ENCODE data around the gene ARID2. TPM values are rescaled to one million over a fixed set of nuclear protein-coding genes. Genes with fewer than 3 reads are reported as not detected.

ARID2 gene
- total and polyA plus RNA-seq, 7 donors = 2.8 to 17.1 (median 12.5) TPM

DNA sequence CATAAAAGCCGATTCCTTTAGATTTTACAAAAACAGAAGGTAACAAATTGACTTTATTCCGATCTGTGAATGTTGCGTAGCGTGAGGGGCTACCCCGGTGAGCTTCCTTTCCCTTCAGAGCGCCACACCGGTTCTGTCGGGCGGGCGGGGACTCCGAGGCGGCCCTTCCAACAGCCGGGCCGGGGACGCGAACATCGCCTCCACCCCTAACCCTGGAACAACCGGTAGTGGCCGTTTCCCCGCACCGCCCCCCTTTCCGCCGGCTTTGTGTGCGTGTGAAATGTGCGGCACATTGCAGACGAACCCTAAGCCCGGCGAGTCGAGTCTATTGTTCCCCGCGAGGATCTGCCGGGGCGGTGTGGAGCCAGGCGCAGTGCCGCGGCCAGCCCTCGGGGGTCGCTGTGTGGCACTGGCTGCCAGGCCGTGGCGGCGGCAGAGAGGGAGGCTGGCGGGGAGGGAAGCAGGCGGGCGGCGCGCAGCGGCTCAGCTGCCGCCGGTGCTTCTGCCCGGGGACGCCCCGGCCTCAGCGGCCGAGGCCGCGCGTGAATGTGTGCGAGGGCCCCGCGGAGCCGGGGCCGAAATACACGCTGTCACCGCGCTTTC is 775 bp upstream of the ARID2 start:
- WGBS, 3 donors = 0 to 1% (median 0%) methylated on average over 55 to 65 of the region's 65 CpGs
- intact Hi-C loops (cut with DNase I) = loop anchor here (5.0 to 10.0 kb wide), 8 partner anchors 56 to 514 kb away; partner anchors contain the start of genes ANO6 (in 1 of the 2) and SCAF11 (in 1 of the 2)
- ATAC-seq = peak; percentile 79 to 86 (median 83)

DNA sequence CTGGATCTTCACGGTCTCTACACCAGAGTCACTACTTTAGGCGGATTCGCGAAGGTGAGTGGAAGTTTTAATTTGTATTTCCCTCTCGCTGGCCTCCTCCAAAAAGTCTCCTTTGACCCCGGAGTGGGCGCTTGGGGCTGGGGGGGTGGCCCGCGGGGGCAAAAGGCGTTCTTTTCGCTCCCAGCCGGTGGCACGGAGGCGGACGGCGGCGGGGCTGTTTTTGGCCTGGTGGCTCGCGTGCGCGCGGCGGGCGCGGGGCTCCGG is 510 bp downstream of the ARID2 start:
- Histone ChIP-seq H3K27me3 (ENCODE audit: insufficient read depth in 3 of 3, low read length in 2 of 3) (no peaks in the 10 kb centered on the region), H3K36me3 (ENCODE audit: insufficient read depth in 1 of 2, low read depth in 1 of 2) (peaks cover 0 to 5% of the 10 kb centered on the region in 2 donors), H3K9me3 (no peaks in the 10 kb centered on the region), H3K4me1 (peaks cover 39% of the 10 kb centered on the region), H3K4me3 (peak overlapping the region; percentile 91), H3K27ac (peak overlapping the region; percentile 97)
- 0 to 1% (median 1%) methylated on average over 14 to 26 of the region's 26 CpGs for WGBS, 3 donors
- intact Hi-C loops (cut with DNase I) = no loop called here
- no peak for ATAC-seq
- no peak for TF ChIP-seq CTCF (IDR thresholded peaks at IDR 0.05)
- DNase-seq = peak in 1 of 2 donors; percentile 70

More for the DNA sequence above, 775 bp upstream of the ARID2 start:
- DNase-seq = peak; percentile 96 to 98
- H3K9me3 ChIP-seq = no peaks in the 10 kb centered on the region
- H3K27me3 ChIP-seq (ENCODE audit: insufficient read depth in 3 of 3, low read length in 2 of 3) = no peaks in the 10 kb centered on the region
- H3K4me1 ChIP-seq = peaks cover 45% of the 10 kb centered on the region
- peak overlapping the region; percentile 97 for H3K27ac ChIP-seq
- H3K4me3 ChIP-seq = peak overlapping the region; percentile 91
- peaks cover 0 to 5% of the 10 kb centered on the region in 2 donors for H3K36me3 ChIP-seq (ENCODE audit: insufficient read depth in 1 of 2, low read depth in 1 of 2)
- TF ChIP-seq CTCF (IDR thresholded peaks at IDR 0.05) = peak; percentile 91

- no peaks in the 10 kb centered on the region for H3K9me3 ChIP-seq
- H3K36me3 ChIP-seq (ENCODE audit: insufficient read depth in 1 of 2, low read depth in 1 of 2) = peaks cover 0 to 5% of the 10 kb centered on the region in 2 donors
- H3K27ac ChIP-seq = peak overlapping the region; percentile 97
- H3K27me3 ChIP-seq (ENCODE audit: insufficient read depth in 3 of 3, low read length in 2 of 3) = no peaks in the 10 kb centered on the region
- DNase-seq (peak; percentile 50 to 64), ATAC-seq (no peak)
- intact Hi-C loops (cut with DNase I) = no loop called here
- H3K4me1 ChIP-seq = peaks cover 34% of the 10 kb centered on the region
- H3K4me3 ChIP-seq = peak overlapping the region; percentile 91
- WGBS, 3 donors = 0% methylated on average over 41 to 67 of the region's 67 CpGs
- TF ChIP-seq CTCF (IDR thresholded peaks at IDR 0.05) = no peak
These were observed 1.1 kb downstream of the ARID2 start for GRCh38 chr12:45730348-45731189.

- Histone ChIP-seq H3K27me3 (ENCODE audit: insufficient read depth in 3 of 3, low read length in 2 of 3) (no peaks in the 10 kb centered on the region), H3K36me3 (ENCODE audit: insufficient read depth in 1 of 2, low read depth in 1 of 2) (peaks cover 0 to 5% of the 10 kb centered on the region in 2 donors), H3K4me1 (peaks cover 32% of the 10 kb centered on the region), H3K9me3 (no peaks in the 10 kb centered on the region), H3K27ac (peak overlapping the region; percentile 97), H3K4me3 (peak overlapping the region; percentile 91)
- ATAC-seq (no peak), DNase-seq (no peak)
- WGBS, 3 donors = 13 to 15% (median 14%) methylated on average over 4 of the region's 4 CpGs
- no peak for TF ChIP-seq CTCF (IDR thresholded peaks at IDR 0.05)
- intact Hi-C loops (cut with DNase I) = no loop called here
These were observed 1.8 kb downstream of the ARID2 start for GRCh38 chr12:45731190-45731775.

Measured in psoas muscle (tissue), 8 donors.